GM21526 (cell line): ENCODE results near the gene MLXIPL.
"Not testable (repeated sequence)": the region's sequence is repeated elsewhere in the genome, so short reads cannot be mapped to it uniquely, and the experiment has no call there.

Source experiments
- ATAC-seq: cut with Tn5 transposase; IDR thresholded peaks from one replicate; pipeline ENCODE4 v1.9.1; 2021; ENCODE audit warnings: moderate library complexity; ENCODE audit not compliant: unreplicated experiment, low FRiP score

MLXIPL gene

DNA sequence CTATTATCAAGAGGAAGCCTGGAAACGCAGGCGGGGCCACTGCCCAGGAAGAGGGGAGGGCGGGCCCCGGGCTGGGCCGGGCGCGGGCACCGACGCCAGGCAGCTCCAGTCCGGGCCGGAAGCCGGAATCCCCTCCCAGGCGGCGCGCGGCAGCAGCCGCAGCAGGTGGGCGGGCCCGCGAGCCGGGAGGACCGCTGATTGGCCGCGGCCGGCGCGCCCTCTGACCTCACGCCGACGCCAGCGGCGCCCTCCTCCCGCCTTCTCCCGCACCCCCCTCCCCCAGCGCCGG, 67.3 kb downstream of the MLXIPL start:
- peak; percentile 87 for ATAC-seq

DNA sequence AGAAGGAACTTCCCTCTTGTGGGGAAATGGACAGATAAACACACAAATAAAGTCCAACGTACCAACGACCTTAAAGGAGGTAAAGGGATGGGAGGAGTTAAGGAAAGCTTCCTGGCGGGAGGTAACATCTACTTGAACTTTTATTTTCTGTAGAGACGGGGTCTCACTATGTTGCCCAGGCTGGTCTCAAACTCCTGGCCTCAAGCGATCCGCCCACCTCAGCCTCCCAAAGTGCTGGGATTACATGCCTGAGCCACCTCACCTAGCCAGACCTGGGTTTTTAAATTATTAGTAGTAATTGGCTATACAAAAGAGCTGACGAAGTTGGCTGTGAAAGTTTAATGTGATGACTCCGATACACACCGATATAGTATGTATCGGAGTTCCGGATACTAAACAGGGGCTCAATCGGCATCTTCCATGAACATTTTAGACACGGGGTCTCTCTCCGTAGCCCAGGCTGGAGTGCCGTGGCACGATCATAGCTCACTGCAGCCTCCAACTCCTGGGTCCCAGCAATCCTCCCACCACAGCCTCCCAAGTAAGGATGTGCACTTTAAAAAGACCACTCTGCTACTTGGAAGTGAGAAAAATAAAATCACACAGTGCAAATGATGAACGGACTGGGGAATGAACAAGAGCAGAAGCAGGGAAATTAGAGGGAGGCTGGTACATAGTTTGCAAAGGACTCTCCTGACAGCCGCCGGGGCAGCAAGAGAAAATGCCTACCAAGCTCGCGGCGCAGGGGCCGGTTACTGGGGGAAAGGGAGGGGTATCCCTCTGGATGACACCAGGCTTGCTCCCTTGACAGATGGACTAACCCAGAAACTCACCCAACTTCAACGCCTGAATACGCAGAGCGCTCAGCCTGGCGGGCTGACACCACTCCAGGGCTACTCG, 67.9 kb downstream of the MLXIPL start:
- no peak for ATAC-seq

DNA sequence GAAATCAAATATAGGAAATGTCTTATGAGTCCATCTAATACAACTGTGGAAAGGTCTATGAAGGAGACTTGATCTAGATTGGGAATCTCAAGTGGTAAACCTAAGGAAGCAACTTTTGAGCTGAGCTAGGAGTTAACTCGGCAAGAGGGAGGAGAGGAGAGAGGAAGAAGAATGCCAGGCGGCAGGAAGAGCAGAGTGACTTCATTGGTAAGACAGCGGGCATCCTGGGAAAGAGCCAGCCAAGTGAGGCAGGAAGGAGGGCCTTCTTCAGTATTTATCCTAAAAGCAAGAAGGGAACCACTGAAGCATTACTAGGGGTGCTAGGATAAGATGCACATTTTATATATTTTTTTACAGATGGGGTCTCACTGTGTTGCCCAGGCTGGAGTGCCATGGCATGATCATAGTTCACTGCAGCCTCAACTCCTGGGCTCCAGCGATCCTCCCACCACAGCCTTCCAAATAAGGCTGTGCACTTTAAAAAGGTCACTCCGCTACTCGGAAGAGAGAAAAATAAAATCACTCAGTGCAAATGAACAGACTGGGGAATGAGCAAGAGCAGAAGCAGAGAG, 68.8 kb downstream of the MLXIPL start:
- no peak for ATAC-seq

DNA sequence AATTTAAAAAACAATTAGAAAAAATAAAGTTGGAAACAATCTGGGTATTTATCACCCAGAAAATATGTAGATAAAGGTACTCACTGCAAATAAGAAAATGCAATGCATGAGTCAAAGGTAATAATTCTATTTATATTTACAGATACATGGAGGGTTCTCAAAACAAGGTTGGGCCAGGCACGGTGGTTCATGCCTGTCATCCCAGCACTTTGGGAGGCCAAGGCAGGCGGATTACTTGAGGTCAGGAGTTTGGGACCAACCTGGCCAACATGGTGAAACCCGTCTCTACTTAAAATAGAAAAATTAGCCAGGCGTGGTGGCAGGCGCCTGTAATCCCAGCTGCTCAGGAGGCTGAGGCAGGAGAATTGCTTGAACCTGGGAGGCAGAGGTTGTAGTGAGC, 74.2 kb downstream of the MLXIPL start:
- ATAC-seq = not testable (repeated sequence)

DNA sequence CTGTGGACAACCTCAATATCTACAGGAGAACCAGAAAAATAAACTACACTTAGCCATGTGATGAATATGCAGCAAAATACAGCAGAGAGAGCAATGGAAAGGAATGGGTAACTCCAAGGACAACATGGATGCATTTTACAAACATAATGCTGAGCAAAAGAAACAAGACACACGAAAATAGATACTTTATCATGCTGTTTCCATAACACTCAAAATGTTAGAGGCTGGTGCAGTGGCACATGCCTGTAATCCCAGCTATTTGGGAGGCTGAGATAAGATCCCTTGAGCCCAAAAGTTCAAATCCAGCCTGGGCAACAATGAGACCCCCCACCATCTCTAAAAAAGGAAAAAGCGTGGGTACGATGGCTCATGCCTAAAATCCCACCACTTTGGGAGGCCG, 75.1 kb downstream of the MLXIPL start:
- no peak for ATAC-seq

DNA sequence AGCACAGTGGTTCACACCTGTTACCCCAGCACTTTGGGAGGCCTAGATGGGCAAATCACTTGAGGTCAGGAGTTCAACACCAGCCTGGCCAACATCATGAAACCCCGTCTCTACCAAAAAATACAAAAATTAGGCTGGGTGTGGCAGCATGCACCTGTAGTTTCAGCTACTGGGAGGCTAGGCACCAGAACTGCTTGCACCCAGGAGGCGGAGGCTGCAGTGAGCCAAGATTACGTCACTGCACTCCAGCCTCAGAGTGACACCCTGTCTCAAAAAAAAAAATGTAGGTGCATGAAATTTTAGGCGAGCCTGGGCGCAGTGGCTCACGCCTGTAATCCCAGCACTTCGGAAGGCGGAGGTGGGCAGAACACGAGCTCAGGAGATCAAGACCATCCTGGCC, 76.5 kb downstream of the MLXIPL start:
- ATAC-seq = no peak

DNA sequence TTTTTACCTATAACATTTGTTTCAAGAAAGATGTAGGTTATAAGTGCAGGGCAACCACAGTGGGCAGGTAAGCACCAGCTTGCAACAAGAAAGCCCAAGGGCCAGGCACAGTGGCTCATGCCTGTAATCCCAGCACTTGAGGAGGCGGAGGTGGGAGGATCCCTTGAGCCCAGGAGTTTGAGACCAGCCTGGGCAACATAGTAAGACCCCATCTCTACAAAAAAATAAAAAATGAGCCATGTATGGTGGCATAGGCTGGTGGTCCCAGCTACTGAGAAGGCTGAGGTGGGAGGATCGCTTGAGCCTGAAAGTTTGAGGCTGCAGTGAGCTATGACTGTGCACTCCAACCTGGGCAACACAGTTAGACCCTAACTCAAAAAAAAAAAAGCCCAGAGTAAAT, 79.6 kb downstream of the MLXIPL start:
- no peak for ATAC-seq
